Measurements from ENCODE around the gene ASXL1.
"Not testable (repeated sequence)": the region's sequence is repeated elsewhere in the genome, so short reads cannot be mapped to it uniquely, and the experiment has no call there.

ASXL1 gene

GRCh38 chr20:32455171-32455900 is 97.2 kb downstream of the ASXL1 start:
- no peak for DNase-seq

GRCh38 chr20:32455901-32456701 is 98.0 kb downstream of the ASXL1 start:
- no peak for DNase-seq

GRCh38 chr20:32456869-32457478 is 98.8 kb downstream of the ASXL1 start:
- DNase-seq: no peak

- no peak for DNase-seq
Observed at GRCh38 chr20:32457479-32457986, 99.4 kb downstream of the ASXL1 start.

GRCh38 chr20:32458061-32458836 is 100.1 kb downstream of the ASXL1 start:
- no peak for DNase-seq

- DNase-seq: no peak
Observed at GRCh38 chr20:32458837-32459220, 100.7 kb downstream of the ASXL1 start.

GRCh38 chr20:32460231-32460630 is 102.1 kb downstream of the ASXL1 start:
- no peak for DNase-seq

GRCh38 chr20:32460683-32461320 is 102.7 kb downstream of the ASXL1 start:
- no peak for DNase-seq

GRCh38 chr20:32461836-32462600 is 103.9 kb downstream of the ASXL1 start:
- no peak for DNase-seq

- no peak for DNase-seq
Observed at GRCh38 chr20:32462900-32463641, 104.9 kb downstream of the ASXL1 start.

- no peak for DNase-seq
Observed at GRCh38 chr20:32463642-32464400, 105.7 kb downstream of the ASXL1 start.

- no peak for DNase-seq
Observed at GRCh38 chr20:32464401-32465091, 106.4 kb downstream of the ASXL1 start.

- no peak for DNase-seq
Observed at GRCh38 chr20:32465092-32465900, 107.2 kb downstream of the ASXL1 start.

- DNase-seq: not testable (repeated sequence)
Observed at GRCh38 chr20:32465901-32466675, 108.0 kb downstream of the ASXL1 start.

- DNase-seq: no peak
Observed at GRCh38 chr20:32466739-32467505, 108.8 kb downstream of the ASXL1 start.

GRCh38 chr20:32467506-32468312 is 109.6 kb downstream of the ASXL1 start:
- no peak for DNase-seq
